NCI-H82 (cell line): ENCODE results near the gene ARHGAP15.

Source experiments
- DNase-seq: peaks from one replicate; lab custom pipeline; 2025; lab: John Stamatoyannopoulos, UW

The ARHGAP15 gene

DNA sequence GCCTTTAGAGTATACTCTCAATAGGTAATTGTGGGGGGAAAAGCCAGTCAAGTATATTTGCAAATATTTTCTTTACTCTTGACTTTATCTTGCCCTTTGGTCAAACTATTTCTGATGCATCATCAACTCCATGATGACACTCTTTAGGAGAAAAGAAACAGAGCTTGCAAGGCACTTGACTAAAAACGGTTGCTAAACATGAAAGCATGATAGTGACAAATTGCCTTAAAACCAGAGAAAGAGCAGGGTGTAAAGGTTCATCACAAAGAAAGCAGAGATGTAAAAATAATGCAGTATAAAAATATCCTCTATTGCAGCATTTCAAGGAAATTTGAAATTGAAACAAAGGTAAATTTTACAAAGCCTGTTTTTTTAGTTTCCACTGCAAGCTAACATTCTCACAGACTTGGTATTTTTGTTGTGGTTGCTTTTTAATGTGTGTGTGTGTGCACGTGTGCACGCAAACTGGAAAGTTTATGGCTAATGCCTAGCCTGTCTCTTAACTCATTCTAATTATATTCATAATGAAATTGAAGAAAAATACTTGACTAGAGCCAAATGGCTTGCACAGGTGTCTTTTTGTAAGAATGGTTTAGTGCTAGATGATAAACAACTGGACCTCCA lies 503.6 kb downstream of the ARHGAP15 start:
- no peak for DNase-seq

DNA sequence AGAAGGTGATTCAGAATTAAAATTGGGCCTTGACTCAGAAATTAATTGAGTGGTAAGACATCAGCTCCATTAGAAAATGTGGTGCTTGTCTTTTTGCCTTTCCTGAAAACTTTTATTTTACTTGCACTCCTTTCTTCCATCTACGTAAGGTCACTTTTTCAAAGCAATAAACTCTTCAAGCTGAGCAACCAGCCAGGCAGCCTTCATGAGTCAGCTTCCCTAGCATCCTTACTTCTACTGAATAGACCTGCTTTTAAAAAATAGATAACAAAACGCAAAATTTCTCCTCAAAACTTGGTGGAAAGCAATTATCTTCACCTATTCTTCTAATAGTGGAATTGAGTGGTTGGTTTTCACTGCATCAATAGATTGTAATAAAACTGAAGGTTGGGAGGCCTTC lies 504.2 kb downstream of the ARHGAP15 start:
- no peak for DNase-seq

GRCh38 chr2:143635302-143635701 lies 506.1 kb downstream of the ARHGAP15 start:
- DNase-seq, result no peak

- peak; percentile 12 for DNase-seq
Measured at GRCh38 chr2:143635936-143636335, 506.7 kb downstream of the ARHGAP15 start.

- DNase-seq, result no peak
Measured at GRCh38 chr2:143640826-143641225, 511.6 kb downstream of the ARHGAP15 start.

- no peak for DNase-seq
Measured at GRCh38 chr2:143645921-143646645, 516.9 kb downstream of the ARHGAP15 start.

- DNase-seq, result no peak
Measured at GRCh38 chr2:143649226-143649740, 520.1 kb downstream of the ARHGAP15 start.

DNA sequence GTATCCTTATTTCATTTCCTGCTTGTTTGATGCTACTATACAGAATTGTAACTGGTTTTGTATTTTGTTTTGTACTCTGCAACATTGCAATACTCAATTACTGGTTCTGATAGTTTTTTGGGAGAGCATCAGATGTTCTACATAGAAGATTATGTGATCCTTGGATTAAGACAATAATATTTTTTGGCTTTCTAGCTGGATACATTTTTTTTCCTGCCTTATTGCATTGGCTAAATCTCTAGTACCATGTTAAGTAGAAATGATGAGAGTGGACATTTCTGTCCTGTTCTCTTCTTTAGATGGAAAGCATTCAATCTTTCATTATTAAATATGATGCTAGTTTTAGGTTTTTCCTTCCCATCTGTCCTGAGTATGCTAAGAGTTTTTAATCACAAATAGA lies 523.5 kb downstream of the ARHGAP15 start:
- DNase-seq, result no peak

- no peak for DNase-seq
Measured at GRCh38 chr2:143668234-143668633, 539.0 kb downstream of the ARHGAP15 start.

DNA sequence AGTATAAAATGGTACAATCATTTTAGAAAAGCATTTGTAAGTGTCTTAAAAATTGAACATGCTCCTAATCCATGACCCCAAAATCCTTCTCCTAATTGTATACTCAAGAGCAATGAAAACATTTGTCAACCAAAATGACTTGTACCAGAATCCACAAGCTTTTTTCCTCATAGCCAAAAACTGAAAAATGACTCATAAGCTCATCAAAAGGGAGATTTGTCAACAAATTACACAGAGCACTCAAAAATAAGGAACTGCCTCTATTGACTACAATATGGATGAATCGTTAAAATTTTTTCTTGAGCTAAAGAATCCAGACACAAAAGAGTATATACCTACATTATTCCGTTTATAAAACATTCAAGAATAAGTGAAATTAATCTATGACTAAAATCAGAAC lies 544.8 kb downstream of the ARHGAP15 start:
- DNase-seq, result no peak

- DNase-seq, result no peak
Measured at GRCh38 chr2:143675021-143675420, 545.8 kb downstream of the ARHGAP15 start.

DNA sequence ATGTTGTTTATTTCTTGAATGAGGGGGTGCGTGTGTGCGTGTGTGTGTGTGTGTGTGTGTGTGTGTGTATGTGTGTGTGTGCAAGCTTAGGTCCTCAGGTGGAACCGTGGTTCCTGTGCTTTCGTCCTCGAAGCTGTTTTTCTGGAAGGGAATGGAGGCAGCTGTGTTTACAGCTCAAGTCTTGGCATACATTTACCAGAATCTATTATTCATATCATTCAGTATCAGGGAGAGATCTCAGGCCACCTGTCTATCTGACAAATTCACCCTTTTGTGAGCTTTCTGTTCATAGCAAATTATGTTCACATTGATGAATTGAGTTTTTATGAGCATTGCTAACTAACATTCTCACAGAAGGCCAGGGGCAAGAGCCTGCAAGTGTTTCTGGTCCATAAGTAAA lies 550.4 kb downstream of the ARHGAP15 start:
- no peak for DNase-seq

DNA sequence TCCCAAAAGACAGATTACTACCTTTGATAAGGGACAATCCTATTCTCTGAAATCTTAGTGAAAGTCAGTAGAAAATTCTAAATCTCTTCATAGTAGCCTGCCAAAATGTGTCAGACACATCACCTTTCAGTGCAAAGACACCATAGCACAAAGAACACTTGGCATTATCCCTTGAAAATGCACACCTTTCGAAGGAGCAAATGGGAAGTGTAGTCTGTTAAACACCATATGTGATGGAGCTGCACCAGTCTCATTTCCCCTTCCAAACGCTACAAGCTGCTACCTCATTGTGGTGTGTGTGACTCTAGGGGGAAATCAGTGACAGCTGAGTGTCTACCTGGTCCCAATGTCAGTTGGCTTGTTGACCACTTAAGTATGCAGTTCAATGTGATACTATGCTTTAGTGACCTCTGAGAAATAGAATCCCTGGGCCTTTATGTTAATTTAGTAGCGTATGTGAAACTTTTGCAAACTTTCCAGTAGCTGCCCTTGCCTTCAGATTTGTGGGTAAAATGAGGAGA lies 551.7 kb downstream of the ARHGAP15 start:
- DNase-seq, result peak; percentile 13

- peak; percentile 75 for DNase-seq
Measured at GRCh38 chr2:143682436-143683055, 553.3 kb downstream of the ARHGAP15 start.

- DNase-seq, result peak; percentile 23
Measured at GRCh38 chr2:143683977-143684376, 554.8 kb downstream of the ARHGAP15 start.

DNA sequence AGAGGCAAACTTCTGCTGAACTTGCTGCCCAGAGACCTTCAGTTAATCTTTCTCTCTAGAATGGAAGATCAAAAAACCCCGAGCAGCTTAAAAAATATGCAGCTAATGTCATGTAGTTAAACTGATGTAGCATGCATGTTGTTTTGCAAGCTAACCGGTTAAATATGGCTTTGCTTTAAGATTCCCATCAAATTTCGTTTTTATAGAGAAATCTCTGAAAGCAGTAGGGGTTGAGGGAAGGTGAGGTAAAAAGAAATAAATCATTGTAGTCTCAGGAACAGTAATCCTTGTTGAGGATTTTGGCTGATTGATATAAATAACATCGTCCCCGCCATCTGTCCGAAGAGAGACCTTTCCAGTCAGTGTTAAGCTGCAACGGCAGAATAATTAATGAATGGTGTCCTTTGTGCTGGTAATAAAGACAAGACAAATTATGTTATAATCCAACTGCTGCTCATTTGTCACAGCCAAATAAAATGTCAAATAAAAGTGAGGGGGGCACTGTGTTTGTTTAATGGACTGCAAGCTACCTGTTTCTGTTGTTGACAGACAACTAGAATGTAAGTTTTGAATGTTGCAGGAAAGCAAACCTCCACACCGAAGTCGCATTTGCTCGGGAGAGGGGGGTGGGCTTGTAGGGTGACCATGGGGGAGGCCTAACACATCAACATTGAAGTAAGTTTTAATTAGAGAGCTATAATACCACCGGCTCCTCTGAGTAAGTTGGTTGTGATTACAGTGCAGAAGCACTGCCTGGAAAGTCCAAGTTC lies 555.5 kb downstream of the ARHGAP15 start:
- DNase-seq, result peak; percentile 98

DNA sequence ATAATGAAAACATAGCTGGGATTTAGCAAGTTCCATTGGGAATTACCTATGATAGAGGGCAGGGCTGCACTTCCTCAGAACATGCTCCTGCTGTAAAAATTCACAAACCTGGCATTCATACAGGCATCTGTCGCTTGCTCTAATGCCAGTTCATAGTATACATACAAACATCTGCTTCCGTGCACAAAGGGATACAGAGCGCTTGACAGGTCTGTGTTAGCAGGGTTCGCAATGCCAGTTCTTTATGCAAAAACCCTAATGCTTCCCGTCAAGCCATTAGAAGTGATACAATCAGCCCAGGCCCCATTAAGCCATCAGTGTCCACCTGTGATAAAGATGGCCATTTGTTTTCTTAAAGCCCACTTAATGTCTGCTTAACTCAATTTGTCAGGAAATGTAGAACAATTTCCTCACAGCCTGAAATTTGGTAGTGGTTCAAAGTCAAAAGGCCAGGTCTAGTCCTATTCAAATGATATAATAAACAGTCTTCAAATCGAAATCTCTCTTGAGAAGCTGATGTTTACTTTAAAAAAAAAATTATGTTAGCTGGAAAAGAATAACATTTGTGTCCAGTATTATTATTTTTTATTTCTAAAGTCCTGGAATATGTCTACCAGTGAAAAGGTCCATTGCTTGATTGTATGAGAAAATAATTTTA lies 556.3 kb downstream of the ARHGAP15 start:
- DNase-seq, result peak; percentile 91

- DNase-seq, result peak; percentile 76
Measured at GRCh38 chr2:143686585-143687164, 557.5 kb downstream of the ARHGAP15 start.

DNA sequence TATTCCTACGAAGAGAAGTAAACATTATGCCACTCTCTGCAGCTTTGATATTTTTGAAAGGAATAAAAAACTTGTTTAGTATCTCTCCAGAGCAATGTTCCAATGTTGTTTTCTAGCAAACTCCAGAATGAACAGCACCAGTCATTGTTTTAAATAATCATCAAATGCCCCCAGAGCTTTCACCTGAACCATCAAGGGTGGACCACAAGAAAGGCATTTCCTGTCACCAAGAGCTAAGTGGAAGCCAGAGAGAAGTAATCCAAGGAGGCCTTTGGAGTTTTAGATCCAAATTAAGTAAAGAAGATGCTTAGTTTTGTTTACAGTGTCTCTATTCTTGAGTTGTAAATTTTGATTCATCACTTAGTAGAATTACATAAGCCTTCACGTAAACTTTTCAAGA lies 559.0 kb downstream of the ARHGAP15 start:
- DNase-seq, result no peak

GRCh38 chr2:143688815-143689214 lies 559.6 kb downstream of the ARHGAP15 start:
- no peak for DNase-seq

- DNase-seq, result no peak
Measured at GRCh38 chr2:143689541-143689940, 560.3 kb downstream of the ARHGAP15 start.
